ENCODE results near the gene DLX3.

The DLX3 gene

GRCh38 chr17:49952209-49952911, 42.7 kb downstream of the DLX3 start:
- Mint-ChIP-seq H3K27me3 (ENCODE audit: low read depth) (peaks cover 43% of the 10 kb centered on the region), H3K36me3 (ENCODE audit: low read depth) (no peaks in the 10 kb centered on the region), H3K9me3 (no peaks in the 10 kb centered on the region), H3K27ac (no peak overlapping the region), H3K4me3 (no peak overlapping the region), H3K4me1 (ENCODE audit: low read depth) (no peaks in the 10 kb centered on the region)

- Mint-ChIP-seq H3K9me3 (no peaks in the 10 kb centered on the region), H3K36me3 (ENCODE audit: low read depth) (no peaks in the 10 kb centered on the region), H3K27me3 (ENCODE audit: low read depth) (peaks cover 34% of the 10 kb centered on the region), H3K4me1 (ENCODE audit: low read depth) (no peaks in the 10 kb centered on the region), H3K27ac (no peak overlapping the region), H3K4me3 (no peak overlapping the region)
These were observed 43.5 kb downstream of the DLX3 start for GRCh38 chr17:49951362-49952082.

GRCh38 chr17:49949634-49950033, 45.4 kb downstream of the DLX3 start:
- Mint-ChIP-seq H3K27ac (no peak overlapping the region), H3K4me1 (ENCODE audit: low read depth) (no peaks in the 10 kb centered on the region), H3K9me3 (no peaks in the 10 kb centered on the region), H3K27me3 (ENCODE audit: low read depth) (peaks cover 31% of the 10 kb centered on the region), H3K4me3 (no peak overlapping the region), H3K36me3 (ENCODE audit: low read depth) (no peaks in the 10 kb centered on the region)

GRCh38 chr17:49946964-49947584, 48.0 kb downstream of the DLX3 start:
- Mint-ChIP-seq H3K27me3 (ENCODE audit: low read depth) (peaks cover 29% of the 10 kb centered on the region), H3K9me3 (no peaks in the 10 kb centered on the region), H3K4me3 (no peak overlapping the region), H3K36me3 (ENCODE audit: low read depth) (no peaks in the 10 kb centered on the region), H3K4me1 (ENCODE audit: low read depth) (no peaks in the 10 kb centered on the region), H3K27ac (no peak overlapping the region)

- Mint-ChIP-seq H3K4me1 (ENCODE audit: low read depth) (no peaks in the 10 kb centered on the region), H3K36me3 (ENCODE audit: low read depth) (no peaks in the 10 kb centered on the region), H3K27ac (no peak overlapping the region), H3K27me3 (ENCODE audit: low read depth) (peaks cover 28% of the 10 kb centered on the region), H3K9me3 (no peaks in the 10 kb centered on the region), H3K4me3 (no peak overlapping the region)
These were observed 48.8 kb downstream of the DLX3 start for GRCh38 chr17:49946208-49946607.

DNA sequence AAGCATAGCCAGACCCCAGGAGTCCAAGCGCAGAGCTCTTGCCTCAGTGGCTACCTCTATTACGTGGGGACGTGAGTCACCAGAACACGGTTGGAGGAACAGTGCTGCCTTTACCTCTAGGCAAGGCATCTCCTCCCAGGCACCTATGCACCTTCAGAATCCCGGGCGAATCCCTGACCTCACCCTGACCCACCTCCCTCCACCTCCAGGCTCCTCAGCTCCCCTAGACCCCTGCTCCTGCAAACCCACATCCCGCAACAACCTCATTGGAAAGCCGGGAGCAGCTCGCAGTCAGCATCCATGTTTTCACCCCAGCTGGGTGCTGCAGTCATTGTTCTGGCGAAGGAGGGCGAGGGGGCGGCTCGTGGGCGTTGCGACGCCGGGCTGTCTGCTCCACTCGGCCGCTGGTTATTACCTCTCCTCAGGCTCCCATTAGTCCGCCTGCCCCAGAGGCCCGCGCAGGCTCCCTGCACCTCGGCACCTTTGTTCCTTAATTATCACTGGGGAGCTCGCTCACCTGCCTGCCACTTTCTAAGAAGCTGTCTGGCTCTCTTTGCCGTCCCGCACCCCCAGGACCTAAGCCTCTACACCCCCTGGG, 50.7 kb downstream of the DLX3 start:
- H3K4me3 Mint-ChIP-seq, result no peak overlapping the region
- no peaks in the 10 kb centered on the region for H3K4me1 Mint-ChIP-seq (ENCODE audit: low read depth)
- H3K36me3 Mint-ChIP-seq (ENCODE audit: low read depth), result no peaks in the 10 kb centered on the region
- peaks cover 20% of the 10 kb centered on the region for H3K27me3 Mint-ChIP-seq (ENCODE audit: low read depth)
- no peak overlapping the region for H3K27ac Mint-ChIP-seq
- H3K9me3 Mint-ChIP-seq, result no peaks in the 10 kb centered on the region

DNA sequence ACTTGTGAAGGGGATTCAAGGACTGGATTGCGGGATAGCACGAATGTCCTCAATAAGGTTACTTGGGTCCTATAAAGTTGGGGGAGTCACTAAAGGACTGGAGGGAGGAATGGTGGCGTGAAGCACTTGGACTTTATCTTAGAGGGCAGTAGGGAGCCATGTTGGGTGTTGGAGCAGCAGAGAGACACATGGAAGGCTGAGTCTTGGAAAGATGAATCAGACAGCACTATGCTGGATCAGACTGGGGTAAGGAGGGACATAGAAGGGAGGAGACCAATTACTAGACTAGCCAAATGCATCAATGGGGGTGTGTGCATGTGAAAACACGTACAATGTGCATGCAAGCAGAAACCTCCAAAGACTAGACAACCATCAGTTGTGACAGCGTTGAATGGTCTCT, 52.1 kb downstream of the DLX3 start:
- Mint-ChIP-seq H3K9me3 (no peaks in the 10 kb centered on the region), H3K4me1 (ENCODE audit: low read depth) (no peaks in the 10 kb centered on the region), H3K36me3 (ENCODE audit: low read depth) (no peaks in the 10 kb centered on the region), H3K4me3 (no peak overlapping the region), H3K27me3 (ENCODE audit: low read depth) (peaks cover 25% of the 10 kb centered on the region), H3K27ac (no peak overlapping the region)

GRCh38 chr17:49941427-49941826, 53.6 kb downstream of the DLX3 start:
- Mint-ChIP-seq H3K36me3 (ENCODE audit: low read depth) (no peaks in the 10 kb centered on the region), H3K27me3 (ENCODE audit: low read depth) (peaks cover 28% of the 10 kb centered on the region), H3K9me3 (no peaks in the 10 kb centered on the region), H3K27ac (no peak overlapping the region), H3K4me3 (no peak overlapping the region), H3K4me1 (ENCODE audit: low read depth) (no peaks in the 10 kb centered on the region)

Measured in T-helper 1 cell treated with Interleukin-12 subunit alpha and Interleukin-12 subunit beta and Interleukin-4 antibody, amounts not matched to agents 30 μg/mL and 1 μg/mL, for 36 hours (primary cell).